HG03060 (cell line): Measurements from ENCODE around the gene TRABD2B.

Experiments used
- ATAC-seq: cut with Tn5 transposase; IDR thresholded peaks from one replicate; pipeline ENCODE4 v1.9.1; 2021; ENCODE audit warnings: low read depth, moderate number of reproducible peaks; ENCODE audit not compliant: unreplicated experiment

The TRABD2B gene

GRCh38 chr1:47751193-47751592, 246.0 kb downstream of the TRABD2B start:
- no peak for ATAC-seq

GRCh38 chr1:47745715-47746609, 251.2 kb downstream of the TRABD2B start:
- no peak for ATAC-seq

GRCh38 chr1:47742890-47743760, 254.1 kb downstream of the TRABD2B start:
- no peak for ATAC-seq

GRCh38 chr1:47738560-47739182, 258.5 kb downstream of the TRABD2B start:
- ATAC-seq, result no peak

GRCh38 chr1:47732489-47732888, 264.7 kb downstream of the TRABD2B start:
- ATAC-seq, result no peak

- no peak for ATAC-seq
Observed at GRCh38 chr1:47731730-47732129, 265.5 kb downstream of the TRABD2B start.

GRCh38 chr1:47729685-47730084, 267.5 kb downstream of the TRABD2B start:
- no peak for ATAC-seq

- no peak for ATAC-seq
Observed at GRCh38 chr1:47727697-47728085, 269.5 kb downstream of the TRABD2B start.

- no peak for ATAC-seq
Observed at GRCh38 chr1:47727051-47727696, 270.0 kb downstream of the TRABD2B start.

GRCh38 chr1:47725992-47726855, 271.0 kb downstream of the TRABD2B start:
- ATAC-seq, result peak; percentile 92

GRCh38 chr1:47725511-47725991, 271.6 kb downstream of the TRABD2B start:
- no peak for ATAC-seq

GRCh38 chr1:47725000-47725473, 272.1 kb downstream of the TRABD2B start:
- no peak for ATAC-seq

- no peak for ATAC-seq
Observed at GRCh38 chr1:47724432-47724999, 272.7 kb downstream of the TRABD2B start.

- no peak for ATAC-seq
Observed at GRCh38 chr1:47722909-47723580, 274.1 kb downstream of the TRABD2B start.

- ATAC-seq, result no peak
Observed at GRCh38 chr1:47722101-47722500, 275.1 kb downstream of the TRABD2B start.

- ATAC-seq, result no peak
Observed at GRCh38 chr1:47720111-47720510, 277.1 kb downstream of the TRABD2B start.

GRCh38 chr1:47717341-47717740, 279.8 kb downstream of the TRABD2B start:
- ATAC-seq, result no peak

- ATAC-seq, result no peak
Observed at GRCh38 chr1:47713975-47714767, 283.0 kb downstream of the TRABD2B start.
